Measurements from ENCODE around the gene KLF13. TPM values are rescaled to one million over a fixed set of nuclear protein-coding genes. Genes with fewer than 3 reads are reported as not detected.

KLF13 gene
- total and polyA plus RNA-seq, 10 of the 15 experiments (the other 5 are each of a cell fraction or from before 2014, with no cell fraction given) = 20.3 to 109 (median 51.4) TPM

GRCh38 chr15:31390777-31391486 lies 64.3 kb downstream of the KLF13 start (continued):
- TF ChIP-seq ATF3 (IDR thresholded peaks at IDR 0.05; ENCODE audit: borderline replicate concordance, extremely low read depth, low read depth, low read length) (no peak), SMAD1 (IDR thresholded peaks at IDR 0.05; ENCODE audit: low read depth, partially characterized antibody) (no peak), ZBTB33 (IDR thresholded peaks at IDR 0.05) (no peak), HDAC6 (IDR thresholded peaks at IDR 0.05; ENCODE audit: unreplicated experiment) (no peak)

GRCh38 chr15:31391687-31392671 lies 65.3 kb downstream of the KLF13 start:
- in situ Hi-C loops (cut with MboI) (no loop called here), intact Hi-C loops (cut with micrococcal nuclease; ENCODE audit: unreplicated experiment) (no loop called here)
- H3K27ac ChIP-seq (ENCODE audit: control insufficient read depth, insufficient read depth) = no peak overlapping the region
- H3K4me2 ChIP-seq (ENCODE audit: control insufficient read depth, insufficient read depth) = peak overlapping the region; percentile 87
- no TSS peak for BruUV-seq (replicated peaks)
- ATAC-seq (peak; percentile 94), FAIRE-seq (peak; percentile 70), DNase-seq (ENCODE audit: low read depth, low spot score) (no peak)
- TF ChIP-seq MYC (IDR thresholded peaks at IDR 0.05; ENCODE audit: insufficient read depth, insufficient read length, insufficient replicate concordance, low read length, severe bottlenecking) = no peak
- TF ChIP-seq BHLHE40 (IDR thresholded peaks at IDR 0.05; ENCODE audit: borderline replicate concordance in 1 of 2, low read depth in 2 of 2, low read length in 1 of 2) = peak; percentile 93 to 95
- peak; percentile 37; the same call in 1 of the 2 replicates for TF ChIP-seq POLR2A (IDR thresholded peaks at IDR 0.05; ENCODE audit: low read depth, low read length)
- TF ChIP-seq NRF1 (conservative IDR thresholded peaks at IDR 0.05; ENCODE audit: low read depth, low read length) = no peak
- TF ChIP-seq IKZF1 (conservative IDR thresholded peaks at IDR 0.05) = peak; percentile 43
- peak; percentile 11; the same call in 1 of the 2 replicates for TF ChIP-seq SMC3 (IDR thresholded peaks at IDR 0.05; ENCODE audit: borderline replicate concordance, low read length)
- TF ChIP-seq MEF2B (IDR thresholded peaks at IDR 0.05; ENCODE audit: partially characterized antibody, poor library complexity, severe bottlenecking) = peak; percentile 32
- peak; percentile 59 for TF ChIP-seq GATAD2B (conservative IDR thresholded peaks at IDR 0.05; ENCODE audit: low read depth)
- 0 out of 2 replicates have a peak, but pooled peaks have one; percentile 24 for TF ChIP-seq LARP7 (IDR thresholded peaks at IDR 0.05)
- peak; percentile 13 for TF ChIP-seq USF1 (IDR thresholded peaks at IDR 0.05; ENCODE audit: borderline replicate concordance, extremely low read length, insufficient read depth, low read depth, low read length)
- no peaks in the 10 kb centered on the region for H3K79me2 ChIP-seq (ENCODE audit: control insufficient read depth, insufficient read depth, low read length)
- ChIA-PET POLR2A (interaction anchor here (0.6 to 1.2 kb wide), 2 partner anchors 20 to 259 kb away, joined by 3 to 5 read pairs; no protein-coding TSS in a partner anchor), RAD21 (ENCODE audit: unreplicated experiment) (interaction anchor here (0.9 to 1.4 kb wide), 5 partner anchors 26 to 96 kb away, joined by 3 to 8 read pairs (median 3); no protein-coding TSS in a partner anchor), CTCF (interaction anchor here (0.9 to 2.3 kb wide), 3 partner anchors 26 to 98 kb away, joined by 3 to 8 read pairs (median 6); no protein-coding TSS in a partner anchor), SMC1A (ENCODE audit: uncharacterized antibody, unreplicated experiment) (interaction anchor here (0.6 to 1.0 kb wide), 4 partner anchors 25 to 45 kb away, joined by 3 to 5 read pairs (median 4); no protein-coding TSS in a partner anchor)
- peak overlapping the region; percentile 86 for H2AFZ ChIP-seq (ENCODE audit: control insufficient read depth, low read depth, low read length)
- H3K4me3 ChIP-seq = peak overlapping the region; percentile 100
- peaks cover 0 to 1% of the 10 kb centered on the region in 2 experiments; a peak in 1 of 4 replicates for H3K27me3 ChIP-seq (replicated peaks in 1 of 2; ENCODE audit: control insufficient read depth in 2 of 2, insufficient read depth in 2 of 2, low read length in 1 of 2)
- H3K9ac ChIP-seq (ENCODE audit: control insufficient read depth, insufficient read depth, low read length) = peak overlapping the region; percentile 39
- H3K9me3 ChIP-seq (replicated peaks; ENCODE audit: control insufficient read depth, insufficient read depth, low read length) = no peaks in the 10 kb centered on the region
- WGBS (ENCODE audit: insufficient coverage, insufficient replicate concordance, low lambda C conversion rate, missing lambda C conversion rate) = 2% methylated on average over 80 of the region's 86 CpGs
- no peaks in the 10 kb centered on the region for H4K20me1 ChIP-seq (ENCODE audit: control insufficient read depth, insufficient read depth)
- peaks cover 2% of the 10 kb centered on the region for H3K4me1 ChIP-seq (ENCODE audit: control insufficient read depth, insufficient read depth, low read length)
- H3K36me3 ChIP-seq (ENCODE audit: control insufficient read depth in 2 of 2, insufficient read depth in 2 of 2, low read length in 1 of 2) = no peaks in the 10 kb centered on the region
